Right atrium auricular region (tissue), 2 donors: ENCODE measurements around the gene TAOK3. TPM values are rescaled to one million over a fixed set of nuclear protein-coding genes. Genes with fewer than 3 reads are reported as not detected.

Experiments used
- DNase-seq: peaks from one replicate; pipeline ENCODE4 v3.0.0-alpha.2; 2019; ENCODE audit warnings: low spot score
- H3K27ac ChIP-seq, 2 donors: fragments of 200-600 bp; sonication (generic); 1 replicate in 1 of 2; 2 replicates in 1 of 2; pipeline ENCODE4 v1.5.1; 2016 to 2019
- H3K27me3 ChIP-seq, 2 donors: fragments of 200-600 bp; sonication (generic); one replicate each; pipeline versions ENCODE4 v1.5.1 to v1.6.0; 2017 to 2019
- H3K36me3 ChIP-seq: fragments of 200-600 bp; sonication (generic); one replicate; pipeline ENCODE4 v1.5.1; 2016
- H3K4me1 ChIP-seq, 2 donors: fragments of 200-600 bp; sonication (generic); one replicate each; pipeline versions ENCODE4 v1.5.1 to v1.6.0; 2017 to 2019
- H3K4me3 ChIP-seq, 2 donors: fragments of 200-600 bp; sonication (generic); 1 replicate in 1 of 2; 2 replicates in 1 of 2; pipeline ENCODE4 v1.5.1; 2017 to 2019; ENCODE audit warnings: mild to moderate bottlenecking in 1 of 2, moderate library complexity in 1 of 2
- H3K9me3 ChIP-seq, 2 donors: fragments of 200-600 bp; sonication (generic); one replicate each; pipeline ENCODE4 v1.5.1; 2019
- CTCF ChIP-seq, 2 donors: fragments of 200-600 bp; sonication (generic); IDR thresholded peaks; one replicate each; pipeline ENCODE4 v1.5.1; 2019; ENCODE audit warnings: antibody characterized with exemption in 2 of 2
- total RNA-seq, 2 donors: library from RNA; depleted of rRNA; stranded (reverse); fragments of >200 nt; gene quantifications; one replicate each; pipeline ENCODE4 v1.1.0, GENCODE V29; 2016

TAOK3 gene
- total RNA-seq, 2 donors from 2014 or later: 18.1 to 21.1 TPM

GRCh38 chr12:118370601-118371000 lies 2.1 kb downstream of the TAOK3 start:
- TF ChIP-seq CTCF (IDR thresholded peaks at IDR 0.05): no peak
- Histone ChIP-seq H3K4me1 (peaks cover 0 to 45% of the 10 kb centered on the region in 2 donors), H3K27ac (peak overlapping the region in 1 of 2 donors; percentile 80), H3K9me3 (no peaks in the 10 kb centered on the region), H3K4me3 (peak overlapping the region in 1 of 2 donors; percentile 87), H3K27me3 (no peaks in the 10 kb centered on the region), H3K36me3 (no peaks in the 10 kb centered on the region)
- DNase-seq: no peak

- Histone ChIP-seq H3K27ac (no peak overlapping the region), H3K4me1 (peaks cover 0 to 28% of the 10 kb centered on the region in 2 donors), H3K36me3 (no peaks in the 10 kb centered on the region), H3K9me3 (no peaks in the 10 kb centered on the region), H3K4me3 (no peak overlapping the region), H3K27me3 (no peaks in the 10 kb centered on the region)
- TF ChIP-seq CTCF (IDR thresholded peaks at IDR 0.05): no peak
- DNase-seq: peak; percentile 38
These were observed 3.9 kb downstream of the TAOK3 start for GRCh38 chr12:118368821-118369220.

- TF ChIP-seq CTCF (IDR thresholded peaks at IDR 0.05): no peak
- Histone ChIP-seq H3K4me3 (no peak overlapping the region), H3K36me3 (no peaks in the 10 kb centered on the region), H3K27me3 (no peaks in the 10 kb centered on the region), H3K27ac (no peak overlapping the region), H3K4me1 (peaks cover 0 to 18% of the 10 kb centered on the region in 2 donors), H3K9me3 (no peaks in the 10 kb centered on the region)
- no peak for DNase-seq
These were observed 10.8 kb downstream of the TAOK3 start for GRCh38 chr12:118361889-118362288.

- no peak for DNase-seq
- no peak overlapping the region for H3K4me3 ChIP-seq
- H3K27ac ChIP-seq: no peak overlapping the region
- no peak for TF ChIP-seq CTCF (IDR thresholded peaks at IDR 0.05)
- H3K36me3 ChIP-seq: no peaks in the 10 kb centered on the region
- H3K27me3 ChIP-seq: no peaks in the 10 kb centered on the region
- H3K9me3 ChIP-seq: no peaks in the 10 kb centered on the region
- H3K4me1 ChIP-seq: peaks cover 0 to 25% of the 10 kb centered on the region in 2 donors
These were observed 11.7 kb downstream of the TAOK3 start for GRCh38 chr12:118361092-118361404.

GRCh38 chr12:118359541-118359915 lies 13.2 kb downstream of the TAOK3 start:
- no peak for TF ChIP-seq CTCF (IDR thresholded peaks at IDR 0.05)
- no peak for DNase-seq
- Histone ChIP-seq H3K27ac (no peak overlapping the region), H3K27me3 (no peaks in the 10 kb centered on the region), H3K4me3 (no peak overlapping the region), H3K9me3 (no peaks in the 10 kb centered on the region), H3K36me3 (no peaks in the 10 kb centered on the region), H3K4me1 (peaks cover 0 to 25% of the 10 kb centered on the region in 2 donors)
